Central memory CD4-positive, alpha-beta T cell (primary cell): ENCODE results near the gene MT4.

ENCODE experiments used
- DNase-seq: peaks from one replicate; pipeline ENCODE4 v3.0.0; 2022
- total RNA-seq, 3 experiments: gene quantifications; one replicate each; lab custom pipeline; 2026; lab: John Stamatoyannopoulos, UW

Gene MT4
- 0 reads per million in 3 experiments for total RNA-seq

- DNase-seq = no peak
Measured at GRCh38 chr16:56564793-56565477, at the start of gene MT4. Gene MT4, plus strand, starts transcription at chr16:56565073. Its CDS starts 56 bp downstream, at chr16:56565129.

GRCh38 chr16:56515665-56516064 lies 49.2 kb upstream of the MT4 start:
- DNase-seq = no peak

GRCh38 chr16:56517206-56517605 lies 47.7 kb upstream of the MT4 start:
- DNase-seq = no peak

GRCh38 chr16:56518425-56518824 lies 46.4 kb upstream of the MT4 start:
- DNase-seq = no peak

GRCh38 chr16:56519459-56520250 lies 45.2 kb upstream of the MT4 start, which contains the start of gene BBS2:
Gene BBS2, minus strand, starts transcription at chr16:56520024. Its CDS starts 162 bp downstream, at chr16:56519862.
- DNase-seq = peak; percentile 89

GRCh38 chr16:56520251-56520577 lies 44.7 kb upstream of the MT4 start:
- no peak for DNase-seq

- no peak for DNase-seq
Measured at GRCh38 chr16:56525236-56525635, 39.6 kb upstream of the MT4 start.

- DNase-seq = no peak
Measured at GRCh38 chr16:56530872-56531271, 34.0 kb upstream of the MT4 start.

- no peak for DNase-seq
Measured at GRCh38 chr16:56532714-56533113, 32.2 kb upstream of the MT4 start.

- DNase-seq = no peak
Measured at GRCh38 chr16:56534847-56535383, 30.0 kb upstream of the MT4 start.

GRCh38 chr16:56538331-56538730 lies 26.5 kb upstream of the MT4 start:
- no peak for DNase-seq

- DNase-seq = no peak
Measured at GRCh38 chr16:56539656-56540055, 25.2 kb upstream of the MT4 start.

- DNase-seq = no peak
Measured at GRCh38 chr16:56542039-56542438, 22.8 kb upstream of the MT4 start.

GRCh38 chr16:56547120-56547948 lies 17.5 kb upstream of the MT4 start:
- no peak for DNase-seq

GRCh38 chr16:56547949-56548567 lies 16.8 kb upstream of the MT4 start:
- DNase-seq = no peak

- DNase-seq = no peak
Measured at GRCh38 chr16:56549161-56549560, 15.7 kb upstream of the MT4 start.

- DNase-seq = no peak
Measured at GRCh38 chr16:56549744-56550385, 15.0 kb upstream of the MT4 start.

GRCh38 chr16:56551796-56552738 lies 12.8 kb upstream of the MT4 start:
- no peak for DNase-seq

- DNase-seq = no peak
Measured at GRCh38 chr16:56554441-56554840, 10.4 kb upstream of the MT4 start.

- DNase-seq = no peak
Measured at GRCh38 chr16:56558024-56558747, 6.7 kb upstream of the MT4 start.
